ENCODE data around the gene IL17RE. TPM values are rescaled to one million over a fixed set of nuclear protein-coding genes. Genes with fewer than 3 reads are reported as not detected.
"Not testable (repeated sequence)": the region's sequence is repeated elsewhere in the genome, so short reads cannot be mapped to it uniquely, and the experiment has no call there.

IL17RE gene
- total RNA-seq, 6 experiments from 2014 or later: 1.1 to 4.6 (median 2.2) TPM

GRCh38 chr3:9870978-9871377, 31.7 kb upstream of the IL17RE start:
- no peaks in the 10 kb centered on the region for H3K36me3 ChIP-seq
- H3K4me1 ChIP-seq: no peaks in the 10 kb centered on the region
- DNase-seq: no peak
- no peaks in the 10 kb centered on the region for H3K27me3 ChIP-seq
- H3K9me3 ChIP-seq: no peaks in the 10 kb centered on the region
- no peak for ATAC-seq
- H3K4me3 ChIP-seq: no peak overlapping the region
- no peak overlapping the region for H3K27ac ChIP-seq
- 40% methylated on average over 1 of the region's 1 CpG for WGBS (ENCODE audit: insufficient coverage, low coverage, low lambda C conversion rate, missing lambda C conversion rate)
- no peak for TF ChIP-seq CTCF (IDR thresholded peaks at IDR 0.05)
- TF ChIP-seq POLR2A (IDR thresholded peaks at IDR 0.05): no peak
- intact Hi-C loops (cut with DNase I): no loop called here

GRCh38 chr3:9872067-9872466, 30.6 kb upstream of the IL17RE start:
- H3K27ac ChIP-seq; H3K4me1 ChIP-seq; DNase-seq; ATAC-seq; H3K27me3 ChIP-seq; H3K9me3 ChIP-seq; intact Hi-C loops (cut with DNase I); H3K4me3 ChIP-seq; H3K36me3 ChIP-seq: not testable (repeated sequence)
- WGBS (ENCODE audit: insufficient coverage, low coverage, low lambda C conversion rate, missing lambda C conversion rate): 97% methylated on average over 5 of the region's 5 CpGs

DNA sequence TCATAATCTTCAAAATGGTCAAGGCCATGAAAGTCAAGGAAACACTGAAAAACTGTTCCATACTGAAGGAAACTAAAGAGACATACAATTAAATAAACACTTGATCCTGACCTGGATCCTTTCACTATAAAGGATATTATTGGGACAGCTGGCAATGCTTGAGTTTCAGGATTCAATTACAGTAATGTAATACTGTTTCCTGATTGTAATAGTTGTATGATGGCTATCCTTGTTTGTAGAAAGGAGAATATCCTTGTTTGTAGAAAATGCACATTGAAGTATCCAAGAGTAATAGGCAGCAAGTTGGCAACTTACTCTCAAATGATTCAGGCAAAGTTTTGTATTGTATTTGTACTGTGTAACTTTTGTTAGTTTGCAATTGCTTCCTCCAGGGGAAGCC, 27.2 kb upstream of the IL17RE start:
- intact Hi-C loops (cut with DNase I): no loop called here
- TF ChIP-seq CTCF (IDR thresholded peaks at IDR 0.05) (no peak), POLR2A (IDR thresholded peaks at IDR 0.05) (no peak)
- Histone ChIP-seq H3K27me3 (no peaks in the 10 kb centered on the region), H3K4me3 (no peak overlapping the region), H3K27ac (no peak overlapping the region), H3K9me3 (no peaks in the 10 kb centered on the region), H3K36me3 (no peaks in the 10 kb centered on the region), H3K4me1 (no peaks in the 10 kb centered on the region)
- ATAC-seq (no peak), DNase-seq (no peak)

DNA sequence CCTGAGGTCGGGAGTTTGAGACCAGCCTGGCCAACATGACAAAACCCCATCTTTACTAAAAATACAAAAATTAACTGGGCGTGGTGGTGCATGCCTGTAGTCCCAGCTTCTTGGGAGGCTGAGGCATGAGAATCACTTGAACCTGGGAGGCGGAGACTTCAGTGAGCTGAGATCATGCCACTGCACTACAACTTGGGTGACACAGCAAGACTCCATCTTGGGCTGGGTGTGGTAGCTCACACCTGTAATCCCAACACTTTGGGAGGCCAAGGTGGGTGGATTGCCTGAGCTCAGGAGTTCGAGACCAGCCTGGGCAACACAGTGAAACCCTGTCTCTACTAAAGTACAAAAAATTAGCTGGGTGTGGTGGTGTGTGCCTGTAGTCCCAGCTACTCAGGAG, 26.4 kb upstream of the IL17RE start:
- H3K27ac ChIP-seq; DNase-seq; ATAC-seq; H3K9me3 ChIP-seq; H3K4me1 ChIP-seq; intact Hi-C loops (cut with DNase I); H3K27me3 ChIP-seq; H3K4me3 ChIP-seq; H3K36me3 ChIP-seq: not testable (repeated sequence)
- 66% methylated on average over 4 of the region's 4 CpGs for WGBS (ENCODE audit: insufficient coverage, low coverage, low lambda C conversion rate, missing lambda C conversion rate)

GRCh38 chr3:9876991-9877390, 25.7 kb upstream of the IL17RE start:
- H3K9me3 ChIP-seq: no peaks in the 10 kb centered on the region
- no peak for DNase-seq
- 50% methylated on average over 1 of the region's 12 CpGs for WGBS (ENCODE audit: insufficient coverage, low coverage, low lambda C conversion rate, missing lambda C conversion rate)

More at GRCh38 chr3:9876991-9877390, 25.7 kb upstream of the IL17RE start:
- Histone ChIP-seq H3K27ac (no peak overlapping the region), H3K4me3 (no peak overlapping the region), H3K27me3 (no peaks in the 10 kb centered on the region), H3K36me3 (no peaks in the 10 kb centered on the region), H3K4me1 (no peaks in the 10 kb centered on the region)
- no peak for TF ChIP-seq CTCF (IDR thresholded peaks at IDR 0.05)
- TF ChIP-seq POLR2A (IDR thresholded peaks at IDR 0.05): no peak
- ATAC-seq: peak in 2 of 4 donors; percentile 30 to 32
- intact Hi-C loops (cut with DNase I): no loop called here

All from right lobe of liver (tissue), 6 donors.